ENCODE results near the gene MMP24OS.

GRCh38 chr20:35238735-35239134, 39.2 kb downstream of the MMP24OS start:
- TF ChIP-seq, protein P1, sequence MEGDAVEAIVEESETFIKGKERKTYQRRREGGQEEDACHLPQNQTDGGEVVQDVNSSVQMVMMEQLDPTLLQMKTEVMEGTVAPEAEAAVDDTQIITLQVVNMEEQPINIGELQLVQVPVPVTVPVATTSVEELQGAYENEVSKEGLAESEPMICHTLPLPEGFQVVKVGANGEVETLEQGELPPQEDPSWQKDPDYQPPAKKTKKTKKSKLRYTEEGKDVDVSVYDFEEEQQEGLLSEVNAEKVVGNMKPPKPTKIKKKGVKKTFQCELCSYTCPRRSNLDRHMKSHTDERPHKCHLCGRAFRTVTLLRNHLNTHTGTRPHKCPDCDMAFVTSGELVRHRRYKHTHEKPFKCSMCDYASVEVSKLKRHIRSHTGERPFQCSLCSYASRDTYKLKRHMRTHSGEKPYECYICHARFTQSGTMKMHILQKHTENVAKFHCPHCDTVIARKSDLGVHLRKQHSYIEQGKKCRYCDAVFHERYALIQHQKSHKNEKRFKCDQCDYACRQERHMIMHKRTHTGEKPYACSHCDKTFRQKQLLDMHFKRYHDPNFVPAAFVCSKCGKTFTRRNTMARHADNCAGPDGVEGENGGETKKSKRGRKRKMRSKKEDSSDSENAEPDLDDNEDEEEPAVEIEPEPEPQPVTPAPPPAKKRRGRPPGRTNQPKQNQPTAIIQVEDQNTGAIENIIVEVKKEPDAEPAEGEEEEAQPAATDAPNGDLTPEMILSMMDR (IDR thresholded peaks at IDR 0.05; ENCODE audit: extremely low read depth in 1 of 2, insufficient read depth in 1 of 2, low read depth in 1 of 2, low read length in 2 of 2) = no peak
- TF ChIP-seq POLR2A (IDR thresholded peaks at IDR 0.05; ENCODE audit: low read depth, low read length) (no peak), POLR2AphosphoS5 (IDR thresholded peaks at IDR 0.05; ENCODE audit: insufficient read depth, low read depth, low read length) (no peak), EZH2 (IDR thresholded peaks at IDR 0.05; ENCODE audit: borderline replicate concordance, low read depth, low read length, severe bottlenecking) (no peak), JUN (IDR thresholded peaks at IDR 0.05; ENCODE audit: borderline replicate concordance, insufficient read depth, insufficient read length, low read depth) (no peak), MYC (IDR thresholded peaks at IDR 0.05; ENCODE audit: low read depth, low read length) (no peak), FOS (IDR thresholded peaks at IDR 0.05; ENCODE audit: borderline replicate concordance, insufficient read depth, low read length) (no peak), GATA2 (IDR thresholded peaks at IDR 0.05; ENCODE audit: insufficient read depth, insufficient read length, low read depth, low read length) (no peak)
- TF ChIP-seq, protein P2, sequence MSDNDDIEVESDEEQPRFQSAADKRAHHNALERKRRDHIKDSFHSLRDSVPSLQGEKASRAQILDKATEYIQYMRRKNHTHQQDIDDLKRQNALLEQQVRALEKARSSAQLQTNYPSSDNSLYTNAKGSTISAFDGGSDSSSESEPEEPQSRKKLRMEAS (IDR thresholded peaks at IDR 0.05; ENCODE audit: insufficient read depth, insufficient read length) = no peak
